NCI-H2081 treated with DMSO at 0.1 percent for 48 hours (cell line): ENCODE results near the gene RIPOR2.

Experiments used
- DNase-seq: peaks from one replicate; lab custom pipeline; 2025; lab: John Stamatoyannopoulos, UW

RIPOR2 gene

GRCh38 chr6:24847402-24847801 is 88.4 kb downstream of the RIPOR2 start:
- DNase-seq = no peak

GRCh38 chr6:24845578-24845977 is 90.2 kb downstream of the RIPOR2 start:
- DNase-seq = no peak

GRCh38 chr6:24844903-24845302 is 90.9 kb downstream of the RIPOR2 start:
- DNase-seq = no peak

- DNase-seq = no peak
Measured at GRCh38 chr6:24844061-24844460, 91.7 kb downstream of the RIPOR2 start.

GRCh38 chr6:24840187-24840586 is 95.6 kb downstream of the RIPOR2 start:
- DNase-seq = no peak

- DNase-seq = no peak
Measured at GRCh38 chr6:24838994-24839393, 96.8 kb downstream of the RIPOR2 start.

- DNase-seq = no peak
Measured at GRCh38 chr6:24838081-24838480, 97.7 kb downstream of the RIPOR2 start.

- DNase-seq = no peak
Measured at GRCh38 chr6:24836109-24836508, 99.7 kb downstream of the RIPOR2 start.

- DNase-seq = no peak
Measured at GRCh38 chr6:24833711-24834386, 101.9 kb downstream of the RIPOR2 start.

GRCh38 chr6:24832794-24833193 is 103.0 kb downstream of the RIPOR2 start:
- no peak for DNase-seq

GRCh38 chr6:24831771-24832716 is 103.7 kb downstream of the RIPOR2 start:
- no peak for DNase-seq

GRCh38 chr6:24829657-24830056 is 106.1 kb downstream of the RIPOR2 start:
- DNase-seq = no peak

- DNase-seq = no peak
Measured at GRCh38 chr6:24827970-24828369, 107.8 kb downstream of the RIPOR2 start.

- no peak for DNase-seq
Measured at GRCh38 chr6:24827162-24827561, 108.6 kb downstream of the RIPOR2 start.

GRCh38 chr6:24825130-24825630 is 110.6 kb downstream of the RIPOR2 start:
- no peak for DNase-seq

GRCh38 chr6:24824142-24824938 is 111.4 kb downstream of the RIPOR2 start:
- DNase-seq = no peak

- no peak for DNase-seq
Measured at GRCh38 chr6:24823185-24823584, 112.6 kb downstream of the RIPOR2 start.

- DNase-seq = no peak
Measured at GRCh38 chr6:24822696-24823095, 113.1 kb downstream of the RIPOR2 start.

GRCh38 chr6:24821860-24822444 is 113.8 kb downstream of the RIPOR2 start:
- no peak for DNase-seq

GRCh38 chr6:24818346-24818745 is 117.4 kb downstream of the RIPOR2 start:
- no peak for DNase-seq

GRCh38 chr6:24809728-24810127 is 126.0 kb downstream of the RIPOR2 start:
- no peak for DNase-seq

- no peak for DNase-seq
Measured at GRCh38 chr6:24807584-24807983, 128.2 kb downstream of the RIPOR2 start.
